Adrenal gland (tissue), 12 donors: ENCODE results near the gene HDAC1. TPM values are rescaled to one million over a fixed set of nuclear protein-coding genes. Genes with fewer than 3 reads are reported as not detected.

Source experiments
- DNase-seq, 7 donors: peaks; one replicate each; pipeline ENCODE4 v3.0.0-alpha.2; 2019 to 2020
- H3K27ac ChIP-seq, 5 donors: fragments of 200-600 bp; sonication (generic) in 4 of 5; 1 replicate in 3 of 5; 2 replicates in 2 of 5; pipeline versions ENCODE4 v1.5.1 to v1.8.0; 2016 to 2020; ENCODE audit warnings: mild to moderate bottlenecking in 1 of 5
- H3K27me3 ChIP-seq: fragments of 200-600 bp; 2 replicates; pipeline ENCODE4 v1.8.0; 2021
- H3K36me3 ChIP-seq, 2 donors: fragments of 200-600 bp; replicated peaks in 1 of 2; 1 replicate in 1 of 2; 2 replicates in 1 of 2; pipeline versions ENCODE4 v1.5.1 to v1.8.0; 2018 to 2022
- H3K4me1 ChIP-seq, 2 donors: fragments of 200-600 bp; replicated peaks in 1 of 2; 1 replicate in 1 of 2; 2 replicates in 1 of 2; pipeline versions ENCODE4 v1.5.1 to v1.8.0; 2018 to 2021
- H3K4me3 ChIP-seq, 4 donors: fragments of 200-600 bp; sonication (generic) in 3 of 4; one replicate each; pipeline ENCODE4 v1.5.1; 2016 to 2018
- H3K9me3 ChIP-seq, 3 donors: fragments of 200-600 bp; sonication (generic) in 1 of 3; replicated peaks in 1 of 3; 1 replicate in 2 of 3; 2 replicates in 1 of 3; pipeline versions ENCODE4 v1.5.1 to v1.8.0; 2016 to 2021
- CTCF ChIP-seq, 6 experiments: fragments of 450-650 bp in 4 of 6; fragments of 200-600 bp in 2 of 6; sonication (generic) in 1 of 6; IDR thresholded peaks; 1 replicate in 5 of 6; 2 replicates in 1 of 6; pipeline versions ENCODE4 v1.5.1 to v1.8.0; 2016 to 2021; ENCODE audit warnings: antibody characterized with exemption in 6 of 6, mild to moderate bottlenecking in 2 of 6, moderate library complexity in 1 of 6
- POLR2A ChIP-seq, 2 donors: fragments of 450-650 bp; IDR thresholded peaks; one replicate each; pipeline ENCODE4 v1.6.1; 2017; ENCODE audit warnings: antibody characterized with exemption in 2 of 2, mild to moderate bottlenecking in 2 of 2, moderate library complexity in 1 of 2
- WGBS, 4 donors: extraction: QIAGEN DNeasy Blood & Tissue Kit in 2 of 4; methylation state at CpG; one replicate each; pipeline versions ENCODE4 v1.1.5 to v1.1.7; 2013 to 2017; 5-methylcytosine and 5-hydroxymethylcytosine counted together
- intact Hi-C, 2 donors: fragments of 100-400 bp; cut with DNase I; formaldehyde crosslinking; loops; one replicate each; pipeline versions ENCODE4 v1.14.1 to v1.15.0; 2022 to 2023
- polyA plus RNA-seq, 3 donors: library from polyadenylated mRNA; stranded (reverse); fragments of 200-250 nt in 2 of 3; fragments of 350-450 nt in 1 of 3; fragmentation: Illumina TruSeq in 1 of 3; extraction: RNeasy Lipid Tissue Mini Kit (QIAGEN cat#74804) in 1 of 3; gene quantifications; one replicate each; pipeline ENCODE4 v1.2.3, GENCODE V29; 2013 to 2014
- total RNA-seq, 9 donors: library from RNA; depleted of rRNA in 4 of 9; stranded (reverse); fragments of >200 nt in 4 of 9; fragments of 120-200 nt in 1 of 9; fragmentation: NEBNext Ultra II Directional in 1 of 9; extraction: Animal tissue kit (Norgen Biotek cat#: 25700) in 1 of 9; gene quantifications; one replicate each; pipeline versions ENCODE4 v1.1.0 to v1.2.4, GENCODE V29; 2013 to 2023
- donor health status: healthy with polysubstance abuse.
- donor health status: Bipolar disorder and iron deficiency.
- donor health status: DM: yes; HTN: yes; CAD: no.
- donor health status: DM: no; HTN: no; CAD: no.
- donor health status: DM: no; HTN: no; CAD: no.
- donor health status: DM: yes; HTN: yes; CAD: no.

HDAC1 gene
- total and polyA plus RNA-seq, 12 donors: 52.2 to 95.2 (median 71.2) TPM

- no peak for TF ChIP-seq POLR2A (IDR thresholded peaks at IDR 0.05)
- no peak for TF ChIP-seq CTCF (IDR thresholded peaks at IDR 0.05)
- Histone ChIP-seq H3K4me3 (no peak overlapping the region), H3K9me3 (no peaks in the 10 kb centered on the region), H3K36me3 (no peaks in the 10 kb centered on the region), H3K4me1 (no peaks in the 10 kb centered on the region), H3K27ac (no peak overlapping the region), H3K27me3 (no peaks in the 10 kb centered on the region)
- intact Hi-C loops: no loop called here
- DNase-seq: no peak
Measured at GRCh38 chr1:32269744-32270143, 22.1 kb upstream of the HDAC1 start.

GRCh38 chr1:32272557-32273390 is 19.1 kb upstream of the HDAC1 start:
- H3K27me3 ChIP-seq: peaks cover 3% of the 10 kb centered on the region
- TF ChIP-seq CTCF (IDR thresholded peaks at IDR 0.05) (no peak), POLR2A (IDR thresholded peaks at IDR 0.05) (no peak)
- no peaks in the 10 kb centered on the region for H3K4me1 ChIP-seq
- DNase-seq: no peak
- no peak overlapping the region for H3K27ac ChIP-seq
- H3K4me3 ChIP-seq: no peak overlapping the region
- H3K36me3 ChIP-seq: no peaks in the 10 kb centered on the region
- 75 to 79% (median 75%) methylated on average over 7 of the region's 7 CpGs for WGBS, 4 donors
- intact Hi-C loops: no loop called here
- H3K9me3 ChIP-seq: no peaks in the 10 kb centered on the region

GRCh38 chr1:32273391-32274208 is 18.3 kb upstream of the HDAC1 start:
- H3K27me3 ChIP-seq: peaks cover 3% of the 10 kb centered on the region
- 57 to 66% (median 62%) methylated on average over 9 to 10 of the region's 10 CpGs for WGBS, 4 donors

More at GRCh38 chr1:32273391-32274208, 18.3 kb upstream of the HDAC1 start:
- no peak for TF ChIP-seq POLR2A (IDR thresholded peaks at IDR 0.05)
- TF ChIP-seq CTCF (IDR thresholded peaks at IDR 0.05): no peak
- Histone ChIP-seq H3K36me3 (no peaks in the 10 kb centered on the region), H3K4me3 (no peak overlapping the region), H3K9me3 (no peaks in the 10 kb centered on the region), H3K4me1 (no peaks in the 10 kb centered on the region), H3K27ac (no peak overlapping the region)
- intact Hi-C loops: no loop called here
- DNase-seq: no peak
